ENCODE data around the gene EIF3I. TPM values are rescaled to one million over a fixed set of nuclear protein-coding genes. Genes with fewer than 3 reads are reported as not detected.
A peak's percentile ranks its signal among the peaks of the same experiment; 100 is the strongest.

Gene EIF3I
- total and polyA plus RNA-seq, 2 of the 13 experiments (the other 11 are each of a cell fraction or from before 2014, with no cell fraction given): 210 to 223 TPM

DNA sequence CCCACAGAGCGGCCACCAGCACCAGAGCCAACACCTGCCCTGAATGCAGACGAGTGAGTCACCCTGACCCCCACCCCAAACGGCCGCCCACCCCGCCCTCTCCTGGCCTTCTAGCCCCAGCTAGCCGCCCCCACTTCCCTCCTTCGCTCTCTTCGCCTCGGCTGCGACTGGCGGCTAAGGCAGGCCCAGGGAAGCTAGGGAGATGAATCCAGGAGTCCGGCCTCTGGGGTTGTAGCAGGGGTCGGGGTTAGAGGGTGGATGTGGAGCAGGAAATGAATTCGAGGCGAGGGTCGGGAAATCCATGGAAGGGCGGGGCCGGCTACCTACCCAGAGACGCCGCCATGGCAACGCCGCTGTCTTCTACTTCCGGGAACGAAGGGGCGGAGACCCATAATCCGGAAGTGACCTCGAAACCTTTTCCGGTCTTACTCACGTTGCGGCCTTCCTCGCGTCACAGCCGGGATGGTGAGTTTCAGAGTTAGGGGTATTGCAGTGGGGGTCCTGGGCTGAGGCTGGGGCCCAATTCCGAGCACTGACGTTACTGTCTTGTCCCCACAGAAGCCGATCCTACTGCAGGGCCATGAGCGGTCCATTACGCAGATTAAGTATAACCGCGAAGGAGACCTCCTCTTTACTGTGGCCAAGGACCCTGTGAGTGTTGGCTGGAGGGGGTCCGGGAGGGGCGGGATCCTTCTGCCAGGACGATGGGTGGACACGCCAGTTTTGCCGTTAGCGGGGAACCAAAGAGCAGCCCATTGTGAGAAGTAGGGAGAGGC is at the start of gene EIF3I, which contains the start of gene TMEM234 (continued):
- 0 out of 2 replicates have a peak, but pooled peaks have one; percentile 42 for TF ChIP-seq DRAP1 (CRISPR knock-in tag; IDR thresholded peaks at IDR 0.05)
- no peak for TF ChIP-seq CBX1 (IDR thresholded peaks at IDR 0.05; ENCODE audit: low read depth)
- TF ChIP-seq, protein P1, sequence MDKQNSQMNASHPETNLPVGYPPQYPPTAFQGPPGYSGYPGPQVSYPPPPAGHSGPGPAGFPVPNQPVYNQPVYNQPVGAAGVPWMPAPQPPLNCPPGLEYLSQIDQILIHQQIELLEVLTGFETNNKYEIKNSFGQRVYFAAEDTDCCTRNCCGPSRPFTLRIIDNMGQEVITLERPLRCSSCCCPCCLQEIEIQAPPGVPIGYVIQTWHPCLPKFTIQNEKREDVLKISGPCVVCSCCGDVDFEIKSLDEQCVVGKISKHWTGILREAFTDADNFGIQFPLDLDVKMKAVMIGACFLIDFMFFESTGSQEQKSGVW (CRISPR knock-in tag; IDR thresholded peaks at IDR 0.05; ENCODE audit: borderline replicate concordance): no peak
- no peak for TF ChIP-seq NR1H2 (CRISPR knock-in tag; IDR thresholded peaks at IDR 0.05; ENCODE audit: borderline replicate concordance, low read depth)
- peak; percentile 58; the same call in 1 of the 2 replicates for TF ChIP-seq ZNF746 (CRISPR knock-in tag; IDR thresholded peaks at IDR 0.05)
- TF ChIP-seq PTBP1 (IDR thresholded peaks at IDR 0.05; ENCODE audit: low read depth, low read length, poor library complexity, severe bottlenecking): no peak
- TF ChIP-seq ZNF75D (CRISPR knock-in tag; IDR thresholded peaks at IDR 0.05; ENCODE audit: borderline replicate concordance): no peak
- TF ChIP-seq EZH2 (conservative IDR thresholded peaks at IDR 0.05; ENCODE audit: low read depth, low read length): no peak
- TF ChIP-seq FIP1L1 (IDR thresholded peaks at IDR 0.05; ENCODE audit: borderline replicate concordance, insufficient read depth, low read depth, low read length): no peak
- TF ChIP-seq THYN1 (CRISPR knock-in tag; IDR thresholded peaks at IDR 0.05; ENCODE audit: borderline replicate concordance, low read depth): no peak
- no peak; the same call in 1 of the 2 replicates for TF ChIP-seq ZNF614 (CRISPR knock-in tag; IDR thresholded peaks at IDR 0.05; ENCODE audit: borderline replicate concordance)
- TF ChIP-seq POLR2A (IDR thresholded peaks at IDR 0.05; ENCODE audit: insufficient read depth in 1 of 2, low read depth in 2 of 2, low read length in 2 of 2): peak; percentile 73 to 77
- no peak; the same call in 1 of the 2 replicates for TF ChIP-seq ZNF124 (CRISPR knock-in tag; IDR thresholded peaks at IDR 0.05)
- peak; percentile 69; the same call in 1 of the 2 replicates for TF ChIP-seq MTERF4 (CRISPR knock-in tag; IDR thresholded peaks at IDR 0.05)
- TF ChIP-seq ZNF34 (CRISPR knock-in tag; IDR thresholded peaks at IDR 0.05; ENCODE audit: borderline replicate concordance): no peak
- TF ChIP-seq, protein P2, sequence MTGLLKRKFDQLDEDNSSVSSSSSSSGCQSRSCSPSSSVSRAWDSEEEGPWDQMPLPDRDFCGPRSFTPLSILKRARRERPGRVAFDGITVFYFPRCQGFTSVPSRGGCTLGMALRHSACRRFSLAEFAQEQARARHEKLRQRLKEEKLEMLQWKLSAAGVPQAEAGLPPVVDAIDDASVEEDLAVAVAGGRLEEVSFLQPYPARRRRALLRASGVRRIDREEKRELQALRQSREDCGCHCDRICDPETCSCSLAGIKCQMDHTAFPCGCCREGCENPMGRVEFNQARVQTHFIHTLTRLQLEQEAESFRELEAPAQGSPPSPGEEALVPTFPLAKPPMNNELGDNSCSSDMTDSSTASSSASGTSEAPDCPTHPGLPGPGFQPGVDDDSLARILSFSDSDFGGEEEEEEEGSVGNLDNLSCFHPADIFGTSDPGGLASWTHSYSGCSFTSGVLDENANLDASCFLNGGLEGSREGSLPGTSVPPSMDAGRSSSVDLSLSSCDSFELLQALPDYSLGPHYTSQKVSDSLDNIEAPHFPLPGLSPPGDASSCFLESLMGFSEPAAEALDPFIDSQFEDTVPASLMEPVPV (CRISPR knock-in tag; IDR thresholded peaks at IDR 0.05): no peak
- 0 out of 2 replicates have a peak, but pooled peaks have one; percentile 32 for TF ChIP-seq PAX8 (CRISPR knock-in tag; IDR thresholded peaks at IDR 0.05; ENCODE audit: borderline replicate concordance)
- peak; percentile 71; the same call in 1 of the 2 replicates for TF ChIP-seq SPEN (CRISPR knock-in tag; IDR thresholded peaks at IDR 0.05; ENCODE audit: low read depth)
- peak; percentile 41; the same call in 1 of the 2 replicates for TF ChIP-seq NR0B2 (CRISPR knock-in tag; IDR thresholded peaks at IDR 0.05)
- TF ChIP-seq ZFP90 (CRISPR knock-in tag; IDR thresholded peaks at IDR 0.05; ENCODE audit: borderline replicate concordance): no peak
- peak; percentile 48; the same call in 1 of the 2 replicates for TF ChIP-seq IRF2 (CRISPR knock-in tag; IDR thresholded peaks at IDR 0.05)
- TF ChIP-seq TCF7L2 (IDR thresholded peaks at IDR 0.05; ENCODE audit: low read depth, low read length): no peak
- no peak for TF ChIP-seq NBN (conservative IDR thresholded peaks at IDR 0.05)
- TF ChIP-seq TIGD3 (CRISPR knock-in tag; IDR thresholded peaks at IDR 0.05; ENCODE audit: borderline replicate concordance): no peak

All from HepG2 (cell line).